Mesodermal cell (in vitro differentiated cells): ENCODE results near the gene PDLIM1.

Experiments
- H3K27ac ChIP-seq: 2 replicates; pipeline ENCODE4 v1.7.0; 2013; ENCODE audit warnings: mild to moderate bottlenecking, low read depth, low read length, moderate library complexity; ENCODE audit not compliant: severe bottlenecking
- H3K36me3 ChIP-seq: 2 replicates; pipeline ENCODE4 v1.7.1; 2013; ENCODE audit warnings: mild to moderate bottlenecking, low read length, moderate library complexity; ENCODE audit not compliant: control insufficient read depth, insufficient read depth
- H3K4me1 ChIP-seq: one replicate; pipeline ENCODE4 v1.7.1; 2013; ENCODE audit warnings: mild to moderate bottlenecking, low read length; ENCODE audit not compliant: insufficient read depth, control insufficient read depth, poor library complexity, severe bottlenecking
- H3K4me3 ChIP-seq: 2 replicates; pipeline ENCODE4 v1.7.0; 2013; ENCODE audit warnings: low read length, control low read depth, mild to moderate bottlenecking; ENCODE audit not compliant: insufficient read depth, poor library complexity, severe bottlenecking; ENCODE audit errors: extremely low read depth
- H3K9me3 ChIP-seq: 2 replicates; pipeline ENCODE4 v1.7.1; 2013; ENCODE audit warnings: mild to moderate bottlenecking, low read length, moderate library complexity; ENCODE audit not compliant: control insufficient read depth
- WGBS, 2 experiments: methylation state at CpG; one replicate each; pipeline ENCODE4 v1.1.5; 2013; ENCODE audit warnings: missing lambda C conversion rate in 2 of 2; ENCODE audit not compliant: insufficient coverage in 2 of 2; 5-methylcytosine and 5-hydroxymethylcytosine counted together

The PDLIM1 gene

DNA sequence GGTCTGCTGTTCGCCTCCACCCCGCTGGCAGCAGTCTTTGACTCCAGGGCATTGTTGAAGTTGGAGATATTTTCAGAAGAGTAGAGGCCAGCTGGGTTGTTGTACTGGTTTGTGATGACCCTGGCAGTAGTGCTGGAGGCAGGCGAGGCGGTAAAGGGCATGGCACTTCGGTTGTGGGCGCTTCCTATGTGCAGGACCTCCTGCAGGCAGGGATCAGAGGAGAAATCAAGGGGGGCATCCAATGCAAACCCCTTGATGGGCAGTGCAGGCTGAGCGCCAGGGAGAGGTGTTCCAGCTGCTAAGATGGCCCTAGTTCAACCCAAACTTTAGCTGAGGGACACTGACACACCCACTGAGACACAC is 27.0 kb downstream of the PDLIM1 start:
- Histone ChIP-seq H3K4me3 (no peak overlapping the region), H3K9me3 (no peaks in the 10 kb centered on the region), H3K27ac (no peak overlapping the region), H3K4me1 (peaks cover 64% of the 10 kb centered on the region), H3K36me3 (peaks cover 56% of the 10 kb centered on the region)
- 86 to 88% methylated on average over 6 to 7 of the region's 7 CpGs for WGBS, 2 experiments

DNA sequence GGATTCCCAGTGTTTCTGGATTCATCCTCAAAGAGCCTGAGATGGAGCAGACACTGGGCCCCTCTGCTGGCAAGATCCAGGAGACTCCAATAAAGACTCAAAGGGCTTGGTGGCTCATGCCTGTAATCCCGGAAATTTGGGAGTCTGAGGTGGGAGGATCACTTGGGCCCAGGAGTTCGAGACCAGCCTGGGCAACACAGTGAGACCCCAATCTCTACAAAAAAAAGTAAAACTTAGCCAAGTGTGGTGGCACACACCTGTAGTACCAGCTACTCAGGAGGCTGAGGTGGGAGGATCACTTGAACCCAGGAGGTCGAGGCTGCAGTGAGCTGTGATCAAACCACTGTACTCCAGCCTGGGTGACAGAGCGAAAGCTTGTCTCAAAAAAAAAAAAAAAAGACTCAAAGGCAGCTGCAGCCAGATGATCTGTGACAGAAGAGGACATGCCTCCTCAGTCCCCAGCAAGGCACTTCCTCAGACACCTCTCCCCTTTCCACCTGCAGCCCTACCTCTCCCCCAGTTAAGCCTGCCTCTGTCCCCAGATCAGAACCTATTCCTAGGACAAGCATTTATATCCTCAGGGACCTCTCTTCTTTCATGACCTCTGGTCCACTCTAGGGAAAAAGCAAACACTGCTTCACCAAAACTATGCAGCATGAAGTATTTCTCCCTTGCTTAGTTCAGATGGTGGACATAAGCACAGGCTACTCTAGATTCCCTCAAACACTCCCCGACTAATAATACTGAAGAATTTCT is 27.9 kb downstream of the PDLIM1 start:
- peaks cover 2% of the 10 kb centered on the region for H3K9me3 ChIP-seq
- H3K27ac ChIP-seq: no peak overlapping the region
- WGBS, 2 experiments: 68 to 79% methylated on average over 4 of the region's 5 CpGs
- H3K4me1 ChIP-seq: peaks cover 55% of the 10 kb centered on the region
- H3K36me3 ChIP-seq: peaks cover 63% of the 10 kb centered on the region
- H3K4me3 ChIP-seq: no peak overlapping the region

DNA sequence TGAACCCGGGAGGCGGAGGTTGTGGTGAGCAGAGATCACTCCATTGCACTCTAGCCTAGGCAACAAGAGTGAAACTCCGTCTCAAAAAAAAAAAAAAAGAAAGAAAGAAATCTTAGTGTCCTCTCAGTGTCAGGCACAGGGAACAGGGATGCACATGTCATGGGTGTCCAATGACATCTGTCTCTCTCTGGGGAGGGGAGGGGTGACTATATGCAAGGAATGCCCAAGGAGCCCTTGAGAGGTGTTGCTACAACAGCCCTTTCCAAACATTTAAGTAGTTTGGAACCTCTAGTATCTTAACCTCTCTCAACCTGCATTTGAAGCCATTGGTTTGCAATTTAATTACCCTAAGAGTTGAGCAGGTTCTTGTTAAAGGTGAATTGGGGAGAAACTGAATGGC is 28.9 kb downstream of the PDLIM1 start:
- Histone ChIP-seq H3K36me3 (peaks cover 71% of the 10 kb centered on the region), H3K4me3 (no peak overlapping the region), H3K27ac (no peak overlapping the region), H3K9me3 (peaks cover 6% of the 10 kb centered on the region), H3K4me1 (peaks cover 47% of the 10 kb centered on the region)
- WGBS, 2 experiments: 100% methylated on average over 2 of the region's 3 CpGs

- peaks cover 74% of the 10 kb centered on the region for H3K36me3 ChIP-seq
- peaks cover 42% of the 10 kb centered on the region for H3K4me1 ChIP-seq
- peak overlapping the region; percentile 99 for H3K27ac ChIP-seq
- H3K9me3 ChIP-seq: peaks cover 6% of the 10 kb centered on the region
- H3K4me3 ChIP-seq: no peak overlapping the region
- WGBS, 2 experiments: 90 to 91% methylated on average over 4 of the region's 4 CpGs
Measured at GRCh38 chr10:95260909-95261552, 29.8 kb downstream of the PDLIM1 start.

- Histone ChIP-seq H3K9me3 (peaks cover 6% of the 10 kb centered on the region), H3K4me3 (no peak overlapping the region), H3K36me3 (peaks cover 69% of the 10 kb centered on the region), H3K4me1 (peaks cover 42% of the 10 kb centered on the region), H3K27ac (peak overlapping the region; percentile 99)
- 67 to 75% methylated on average over 3 of the region's 3 CpGs for WGBS, 2 experiments
Measured at GRCh38 chr10:95260397-95260881, 30.4 kb downstream of the PDLIM1 start.

- H3K4me1 ChIP-seq: peaks cover 25% of the 10 kb centered on the region
Measured at GRCh38 chr10:95257849-95258248, 33.0 kb downstream of the PDLIM1 start.

GRCh38 chr10:95256268-95256667 is 34.5 kb downstream of the PDLIM1 start:
- peaks cover 50% of the 10 kb centered on the region for H3K36me3 ChIP-seq
- H3K27ac ChIP-seq: no peak overlapping the region
- H3K4me3 ChIP-seq: no peak overlapping the region
- peaks cover 10% of the 10 kb centered on the region for H3K4me1 ChIP-seq
- no CpG with 5 or more reads among the region's 1 CpG for WGBS, 2 experiments
- peaks cover 6% of the 10 kb centered on the region for H3K9me3 ChIP-seq

More at GRCh38 chr10:95257849-95258248, 33.0 kb downstream of the PDLIM1 start:
- Histone ChIP-seq H3K27ac (no peak overlapping the region), H3K9me3 (peaks cover 6% of the 10 kb centered on the region), H3K36me3 (peaks cover 47% of the 10 kb centered on the region), H3K4me3 (no peak overlapping the region)
- whole genome bisulfite sequencing, 2 experiments: 97 to 100% methylated on average over 3 of the region's 7 CpGs

DNA sequence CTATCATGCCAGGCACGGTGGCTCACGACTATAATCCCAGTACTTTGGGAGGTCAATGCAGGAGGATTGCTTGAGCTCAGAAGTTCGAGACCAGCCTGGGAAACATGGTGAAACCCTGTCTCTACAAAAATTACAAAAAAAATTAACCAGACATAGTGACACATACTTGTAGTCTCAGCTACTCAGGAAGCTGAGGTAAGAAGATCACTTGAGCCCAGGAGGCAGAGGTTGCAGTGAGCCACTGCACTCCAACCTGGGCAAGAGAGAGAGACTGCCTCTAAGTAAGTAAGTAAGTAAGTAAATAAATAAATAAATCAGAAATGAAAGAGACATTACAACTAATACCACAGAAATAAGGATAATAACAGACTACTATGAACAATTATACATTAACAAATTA is 36.2 kb downstream of the PDLIM1 start:
- H3K9me3 ChIP-seq: peaks cover 6% of the 10 kb centered on the region
- H3K4me3 ChIP-seq: no peak overlapping the region
- no peak overlapping the region for H3K27ac ChIP-seq
- 82 to 87% methylated on average over 2 of the region's 3 CpGs for WGBS, 2 experiments
- peaks cover 52% of the 10 kb centered on the region for H3K36me3 ChIP-seq
- H3K4me1 ChIP-seq: peaks cover 3% of the 10 kb centered on the region

DNA sequence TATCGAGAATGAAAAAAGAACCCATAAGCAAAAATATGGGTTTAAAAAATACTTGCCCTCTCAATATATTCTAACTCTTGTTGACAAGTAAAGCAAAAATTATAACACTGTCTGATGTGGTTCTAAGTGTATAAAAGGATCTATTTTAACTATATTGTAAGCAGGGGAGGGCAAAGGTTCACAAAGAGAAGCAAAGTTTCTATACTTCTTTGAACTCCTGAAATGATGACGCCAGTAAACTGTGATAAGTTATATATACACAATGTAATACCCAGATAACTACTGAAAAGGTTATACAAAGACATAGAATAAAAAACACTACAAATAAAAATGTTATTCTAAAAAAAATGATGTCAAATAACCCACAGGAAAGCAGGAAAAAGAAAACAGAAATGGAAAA is 37.1 kb downstream of the PDLIM1 start:
- peaks cover 6% of the 10 kb centered on the region for H3K9me3 ChIP-seq
- H3K4me1 ChIP-seq: peaks cover 5% of the 10 kb centered on the region
- peaks cover 53% of the 10 kb centered on the region for H3K36me3 ChIP-seq
- H3K27ac ChIP-seq: no peak overlapping the region
- no CpG with 5 or more reads among the region's 2 CpGs for WGBS, 2 experiments
- H3K4me3 ChIP-seq: no peak overlapping the region

GRCh38 chr10:95253007-95253406 is 37.8 kb downstream of the PDLIM1 start:
- H3K4me1 ChIP-seq: peaks cover 11% of the 10 kb centered on the region
- H3K4me3 ChIP-seq: no peak overlapping the region
- H3K27ac ChIP-seq: no peak overlapping the region
- 86% methylated on average over 1 of the region's 2 CpGs; no CpG with 5 or more reads in 1 of the 2 experiments for WGBS, 2 experiments
- H3K36me3 ChIP-seq: peaks cover 48% of the 10 kb centered on the region
- peaks cover 5% of the 10 kb centered on the region for H3K9me3 ChIP-seq

GRCh38 chr10:95250856-95251255 is 39.9 kb downstream of the PDLIM1 start:
- H3K9me3 ChIP-seq: no peaks in the 10 kb centered on the region
- H3K27ac ChIP-seq: no peak overlapping the region
- peaks cover 37% of the 10 kb centered on the region for H3K36me3 ChIP-seq
- no peak overlapping the region for H3K4me3 ChIP-seq
- WGBS, 2 experiments: 100% methylated on average over 1 to 2 of the region's 4 CpGs
- H3K4me1 ChIP-seq: peaks cover 27% of the 10 kb centered on the region
